Activated T-cell treated with anti-CD3 and anti-CD28 coated beads for 48 hours (primary cell): ENCODE results near the gene TBX3.

Experiments used
- DNase-seq: peaks from one replicate; pipeline ENCODE4 v3.0.0-alpha.2; 2020; ENCODE audit warnings: low read depth

TBX3 gene

DNA sequence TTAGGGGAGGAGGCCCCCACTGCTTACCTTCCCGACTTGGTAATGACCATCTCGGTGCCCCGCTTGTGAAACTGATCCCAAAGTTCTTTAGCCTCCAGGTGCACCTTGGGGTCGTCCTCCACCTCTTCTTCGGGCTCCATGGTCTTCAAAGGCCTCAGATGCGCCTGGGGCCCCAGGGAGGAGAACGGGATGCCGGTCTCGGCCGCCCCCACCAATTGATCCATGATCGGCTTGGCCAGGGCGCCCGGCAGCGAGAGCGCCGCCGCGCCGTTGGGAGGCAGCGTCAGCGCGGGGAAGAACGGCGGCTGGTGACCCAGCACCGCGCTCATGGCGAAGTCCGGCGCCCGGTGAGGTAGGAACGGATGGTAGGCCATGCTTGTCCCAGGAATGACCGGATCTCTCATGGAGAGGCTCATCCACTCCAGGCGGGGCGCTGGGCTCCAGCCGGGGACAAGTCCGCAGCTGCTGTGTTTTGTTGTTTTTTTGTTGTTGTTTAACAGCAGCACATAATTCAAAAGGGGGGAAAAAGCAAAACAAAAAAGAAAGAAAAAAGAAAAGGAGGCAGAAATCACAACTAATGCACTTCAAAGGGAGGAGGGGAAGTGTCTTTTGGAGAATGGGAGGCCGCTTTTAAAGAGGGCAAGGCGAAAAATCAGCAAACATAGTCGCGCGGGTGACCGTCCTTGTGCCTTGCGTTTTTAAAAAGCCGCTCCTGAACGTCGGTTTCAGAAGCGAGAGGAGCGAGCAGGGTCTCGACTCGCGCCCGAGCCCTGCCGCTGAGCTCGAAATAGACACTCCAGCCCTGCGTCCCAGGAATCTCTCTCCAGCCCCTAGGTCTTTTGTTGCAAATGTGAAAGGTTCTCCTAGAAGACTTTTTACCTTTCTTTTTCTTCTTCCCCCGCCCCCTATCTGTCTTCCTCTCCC, 928 bp downstream of the TBX3 start:
- no peak for DNase-seq

DNA sequence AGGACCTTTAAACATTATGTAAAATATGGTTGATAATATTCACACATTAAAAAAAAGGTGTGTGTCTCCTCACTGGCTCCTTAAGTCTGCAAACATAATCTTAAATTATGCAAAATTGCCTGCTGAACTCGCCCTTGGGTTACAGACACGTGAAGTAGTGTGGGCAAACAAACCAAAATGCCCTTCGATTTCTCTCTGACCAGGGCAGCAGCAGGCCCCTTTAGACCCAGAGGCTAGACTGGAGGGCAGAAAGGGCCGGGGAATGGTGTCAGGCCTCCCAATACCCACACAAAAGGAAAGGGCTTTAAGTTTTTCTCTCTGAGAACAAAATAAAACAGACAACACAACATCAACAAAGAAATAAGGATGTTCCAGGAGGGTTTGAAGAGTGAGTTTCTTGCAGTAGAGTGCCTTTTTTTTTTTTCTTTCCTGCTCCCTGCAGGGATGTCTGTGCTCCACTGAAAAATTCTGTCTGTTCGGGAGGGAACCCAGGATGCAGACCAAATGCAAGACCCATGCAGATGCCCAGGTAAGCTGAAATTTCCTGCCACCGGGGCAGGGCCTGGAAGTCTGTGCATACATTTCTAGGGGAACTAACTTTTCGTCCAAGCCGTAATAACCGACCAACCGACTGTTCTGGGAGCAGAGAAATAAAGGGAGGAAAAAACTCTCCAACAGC, 1.7 kb downstream of the TBX3 start:
- no peak for DNase-seq

DNA sequence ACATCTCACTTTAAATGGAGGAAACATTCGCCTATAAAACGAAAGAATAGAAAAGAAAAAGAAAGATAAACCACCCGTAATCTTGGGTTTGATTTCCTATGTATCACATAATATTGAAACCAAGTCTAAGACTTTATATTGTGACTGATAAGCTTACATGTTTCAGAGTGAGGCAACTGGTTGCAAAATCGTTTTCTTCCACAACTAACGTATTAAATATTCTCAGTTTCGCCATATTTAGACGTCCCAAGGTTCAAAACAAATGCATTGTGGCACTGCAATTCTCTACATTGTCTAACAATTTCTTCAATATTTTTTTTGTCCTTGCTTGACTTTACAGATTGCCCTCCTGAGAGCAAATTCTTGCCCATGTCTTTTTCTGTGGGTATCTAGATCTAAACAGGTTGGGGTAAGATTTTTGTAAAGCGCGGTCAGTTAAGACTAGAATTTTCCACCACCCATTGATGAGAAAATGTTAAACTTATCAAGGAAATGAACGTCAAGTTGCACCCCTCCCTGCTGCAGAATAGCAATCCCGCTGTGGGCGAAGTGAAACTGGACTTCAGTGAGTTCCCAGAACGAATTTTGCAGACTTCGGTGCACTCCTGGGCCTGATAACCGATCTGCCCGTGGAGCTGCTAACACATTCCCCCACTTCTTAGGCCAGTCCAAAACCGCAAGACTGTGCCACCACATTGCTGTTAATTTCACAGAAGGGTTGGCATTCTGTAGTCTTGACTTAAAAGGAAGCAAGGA, 2.7 kb downstream of the TBX3 start:
- no peak for DNase-seq

DNA sequence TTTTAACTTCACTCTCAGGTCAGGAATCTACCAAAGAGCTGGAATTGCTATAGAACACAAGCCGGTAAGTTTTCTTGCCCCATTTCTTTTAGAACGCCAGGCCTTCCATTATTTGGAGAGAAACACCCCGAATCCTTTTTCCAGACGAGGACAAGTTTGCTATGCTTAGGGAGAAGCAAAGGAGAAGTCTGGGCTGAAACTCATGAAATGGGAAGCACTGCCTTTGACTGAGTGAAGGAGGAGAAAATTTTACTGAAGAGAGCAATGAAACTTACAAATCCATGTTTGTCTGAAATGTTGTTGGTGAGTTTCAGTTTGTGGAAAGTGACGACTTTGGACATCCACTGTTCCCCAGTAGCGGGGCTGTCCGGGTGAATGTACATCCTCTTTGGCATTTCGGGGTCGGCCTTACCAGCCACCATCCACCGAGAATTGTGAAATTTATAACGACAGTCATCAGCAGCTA, 3.3 kb downstream of the TBX3 start:
- DNase-seq, result no peak

DNA sequence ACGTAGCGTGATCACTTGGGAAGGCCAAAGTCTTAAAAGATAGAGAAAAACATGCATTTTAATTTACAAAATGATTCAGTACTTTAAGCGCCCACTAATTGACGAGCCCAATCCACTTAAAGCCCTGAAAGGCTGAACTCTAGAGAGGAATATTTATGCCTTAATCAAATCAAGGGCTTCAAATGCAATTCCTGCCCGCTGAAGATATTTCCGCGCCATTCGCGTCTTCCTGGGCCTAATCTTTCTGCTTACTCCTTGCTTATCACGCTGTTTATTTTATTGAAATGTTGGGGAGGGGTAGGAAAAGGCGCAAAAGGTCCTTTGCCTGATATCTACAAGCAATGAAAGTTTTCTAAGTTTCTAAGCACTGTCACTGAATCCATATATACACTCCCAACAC, 4.0 kb downstream of the TBX3 start:
- DNase-seq, result no peak

DNA sequence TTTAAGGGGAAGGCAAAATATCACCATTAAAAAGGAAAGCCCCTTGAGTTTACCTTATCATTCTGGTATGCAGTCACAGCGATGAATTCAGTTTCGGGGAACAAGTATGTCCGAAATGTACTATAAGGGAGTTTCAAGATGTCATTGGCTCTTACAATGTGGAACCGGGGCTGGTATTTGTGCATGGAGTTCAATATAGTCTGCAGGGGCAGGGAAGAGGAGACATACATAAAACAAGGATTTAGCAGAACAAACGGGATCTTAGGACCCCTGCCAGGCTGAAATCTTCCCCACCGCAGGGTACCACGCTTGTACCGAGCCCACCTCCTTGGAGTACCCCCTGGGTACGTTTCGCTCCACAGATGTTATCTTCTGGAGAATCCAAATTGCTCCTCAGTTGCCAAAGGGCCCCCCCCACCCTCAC, 4.5 kb downstream of the TBX3 start:
- no peak for DNase-seq

DNA sequence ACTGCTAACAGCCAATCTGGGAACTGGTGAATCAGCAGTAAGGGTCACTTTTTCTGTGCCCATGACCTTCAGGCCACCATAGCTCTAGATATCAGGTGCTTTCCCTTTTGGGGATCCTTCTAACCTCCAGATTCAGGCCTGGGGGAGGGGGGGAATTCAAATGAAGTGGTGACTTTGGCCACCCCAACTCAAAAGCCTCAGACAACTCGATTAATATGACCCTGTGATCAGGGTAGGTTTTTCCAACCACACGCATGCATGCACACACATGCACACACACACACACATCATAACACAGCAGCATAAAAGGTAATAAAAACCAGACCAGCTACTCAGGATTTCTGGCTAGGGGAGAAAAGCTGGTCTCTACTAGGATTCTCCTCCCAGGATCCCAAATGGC, 5.3 kb downstream of the TBX3 start:
- DNase-seq, result no peak

DNA sequence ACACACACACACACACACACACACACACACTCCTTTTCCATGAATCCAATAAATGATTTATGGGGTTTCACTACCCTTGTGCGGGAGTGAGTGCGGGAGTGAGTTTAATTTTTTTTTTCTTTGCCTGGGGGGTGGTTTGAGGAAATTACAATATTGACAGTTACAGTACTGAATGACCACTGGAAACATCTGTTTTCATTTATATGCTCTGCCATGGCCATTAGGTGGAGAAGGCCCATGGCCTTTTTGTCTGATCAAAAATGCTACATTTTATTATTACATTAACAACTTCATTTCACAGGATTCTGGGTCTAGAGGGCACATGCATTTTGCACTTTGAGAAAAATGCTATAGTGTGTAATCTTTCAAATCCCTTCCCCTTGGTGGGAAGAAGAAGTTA, 5.9 kb downstream of the TBX3 start:
- DNase-seq, result no peak

DNA sequence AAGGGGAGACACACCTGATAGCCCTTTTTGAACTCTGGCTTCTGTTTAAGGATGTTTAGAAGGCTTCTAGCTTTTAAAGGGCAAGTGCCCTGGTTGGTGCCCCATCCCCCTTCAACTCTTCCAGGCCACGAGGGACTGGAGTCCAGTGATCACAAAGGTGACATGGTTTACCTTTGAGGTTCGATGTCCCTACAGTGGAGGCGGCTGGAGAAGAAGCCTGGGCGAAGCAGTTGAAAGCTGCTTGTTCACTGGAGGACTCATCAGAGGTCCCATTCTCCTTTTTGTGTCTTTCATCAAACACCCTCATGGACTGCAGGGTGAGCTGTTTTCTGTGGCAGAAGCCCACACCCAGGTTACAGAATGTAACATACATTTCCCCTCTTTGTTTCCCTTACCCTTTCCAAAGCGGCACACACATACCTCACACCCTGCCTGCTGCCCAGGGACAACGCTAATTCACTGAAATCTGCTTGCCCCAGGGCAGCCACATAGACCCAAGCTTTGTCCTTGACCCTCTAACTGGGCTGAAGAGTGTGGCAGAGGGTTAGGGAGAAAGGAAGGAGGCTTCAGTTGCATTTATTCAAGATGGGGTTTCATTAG, 7.7 kb downstream of the TBX3 start:
- no peak for DNase-seq

DNA sequence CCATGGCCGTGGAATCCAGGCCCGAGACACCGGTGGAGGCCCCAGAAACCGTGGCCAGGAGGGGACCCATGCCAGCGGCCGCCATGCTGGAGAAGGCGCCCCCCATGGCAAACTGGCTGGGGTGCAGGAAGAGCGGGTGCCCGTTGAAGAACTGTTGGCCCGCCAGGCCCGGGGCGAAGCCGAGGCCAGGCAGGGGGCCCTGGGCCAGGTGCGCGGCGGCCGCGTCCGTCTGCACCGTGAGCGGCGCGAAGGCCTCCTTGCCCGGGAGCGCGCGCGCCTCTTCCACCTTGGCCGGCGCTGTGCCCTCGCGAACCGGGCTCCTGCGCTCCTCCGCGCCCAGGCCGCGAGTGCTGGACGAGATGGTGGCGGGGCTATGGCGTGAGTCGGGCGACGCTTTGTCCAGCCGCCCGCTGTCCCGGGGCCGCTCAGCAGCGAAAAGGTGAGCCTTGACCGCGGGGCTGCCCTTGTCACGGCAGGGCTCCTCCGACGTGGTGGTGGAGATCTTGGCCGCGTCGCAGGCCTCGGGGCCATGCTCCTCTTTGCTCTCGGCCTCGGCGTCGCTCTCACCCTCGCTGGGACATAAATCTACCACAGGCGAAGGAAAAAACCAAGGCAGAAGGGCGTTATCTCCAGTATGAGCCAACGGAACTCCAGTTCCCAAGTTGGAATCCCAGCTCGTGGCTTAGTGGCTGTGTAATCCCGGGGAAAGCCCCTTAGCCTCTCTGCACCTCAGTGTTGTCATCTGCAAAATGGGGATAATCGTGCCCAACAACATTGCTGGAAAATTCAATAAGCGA, 9.5 kb downstream of the TBX3 start:
- DNase-seq, result no peak

DNA sequence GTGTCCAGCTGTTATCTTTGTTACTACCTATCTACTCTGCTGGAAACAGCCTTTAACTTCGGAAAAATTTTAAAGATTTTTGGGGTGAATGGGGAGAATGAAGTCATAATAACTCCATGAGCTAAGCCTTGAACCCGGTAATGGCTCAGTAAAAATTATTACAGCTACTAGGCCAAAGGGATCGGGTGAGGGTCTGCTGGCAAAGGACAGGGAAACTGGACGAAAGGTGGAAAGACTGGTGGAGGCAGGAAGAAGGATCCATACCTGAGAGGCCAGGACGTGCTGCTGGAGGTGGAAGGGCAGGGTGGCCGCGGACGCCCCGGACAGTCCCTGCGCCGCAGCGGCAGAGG, 10.1 kb downstream of the TBX3 start:
- no peak for DNase-seq

DNA sequence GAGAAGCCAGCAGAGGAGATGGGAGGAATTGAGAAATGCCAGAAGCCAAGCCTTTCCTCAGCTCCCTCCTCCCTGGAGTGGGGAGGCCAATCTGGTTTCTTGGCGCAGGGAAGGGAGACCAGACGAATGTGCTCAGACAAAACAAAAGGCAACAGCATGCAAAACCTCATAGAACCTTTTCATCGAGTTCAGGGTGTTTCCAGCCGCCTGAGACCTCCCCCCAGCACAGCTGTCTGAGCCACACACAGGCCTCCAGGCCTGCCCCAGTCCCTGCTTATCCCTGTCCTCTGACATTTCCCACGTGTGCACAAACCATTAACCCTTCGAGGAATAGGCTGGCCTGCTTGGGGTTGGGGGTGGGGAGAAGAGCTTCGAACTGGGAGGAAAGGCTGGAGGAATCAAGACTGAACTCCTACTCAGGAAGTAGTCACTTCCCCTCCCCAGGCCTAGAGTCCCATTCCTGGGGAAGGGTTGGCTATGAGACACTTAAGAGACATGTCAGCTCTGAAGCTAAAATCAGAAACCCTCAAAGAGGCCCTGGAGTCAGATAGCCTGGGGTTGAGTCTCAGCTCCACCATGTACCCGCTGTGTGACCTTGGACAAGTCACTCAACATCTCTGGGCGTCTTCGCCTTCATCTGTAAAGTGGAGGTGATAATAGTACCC, 10.7 kb downstream of the TBX3 start:
- DNase-seq, result no peak

DNA sequence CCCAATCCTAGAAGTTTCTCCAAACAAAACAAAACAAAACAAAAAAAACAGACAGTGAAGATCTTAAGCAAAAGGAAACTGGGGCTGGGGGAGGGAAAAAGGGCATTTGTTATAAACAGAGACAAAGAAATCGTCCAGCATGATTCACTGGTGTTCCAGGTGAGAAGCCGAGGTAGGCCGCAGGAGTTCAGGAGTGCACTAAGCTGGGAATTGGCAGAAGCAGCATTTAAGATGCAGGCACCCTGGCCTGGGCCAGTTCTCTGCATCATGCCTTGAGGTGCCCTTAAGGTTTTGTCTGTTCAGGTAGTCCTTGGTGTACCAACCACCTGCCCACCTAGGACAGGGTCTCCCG, 11.2 kb downstream of the TBX3 start:
- no peak for DNase-seq

DNA sequence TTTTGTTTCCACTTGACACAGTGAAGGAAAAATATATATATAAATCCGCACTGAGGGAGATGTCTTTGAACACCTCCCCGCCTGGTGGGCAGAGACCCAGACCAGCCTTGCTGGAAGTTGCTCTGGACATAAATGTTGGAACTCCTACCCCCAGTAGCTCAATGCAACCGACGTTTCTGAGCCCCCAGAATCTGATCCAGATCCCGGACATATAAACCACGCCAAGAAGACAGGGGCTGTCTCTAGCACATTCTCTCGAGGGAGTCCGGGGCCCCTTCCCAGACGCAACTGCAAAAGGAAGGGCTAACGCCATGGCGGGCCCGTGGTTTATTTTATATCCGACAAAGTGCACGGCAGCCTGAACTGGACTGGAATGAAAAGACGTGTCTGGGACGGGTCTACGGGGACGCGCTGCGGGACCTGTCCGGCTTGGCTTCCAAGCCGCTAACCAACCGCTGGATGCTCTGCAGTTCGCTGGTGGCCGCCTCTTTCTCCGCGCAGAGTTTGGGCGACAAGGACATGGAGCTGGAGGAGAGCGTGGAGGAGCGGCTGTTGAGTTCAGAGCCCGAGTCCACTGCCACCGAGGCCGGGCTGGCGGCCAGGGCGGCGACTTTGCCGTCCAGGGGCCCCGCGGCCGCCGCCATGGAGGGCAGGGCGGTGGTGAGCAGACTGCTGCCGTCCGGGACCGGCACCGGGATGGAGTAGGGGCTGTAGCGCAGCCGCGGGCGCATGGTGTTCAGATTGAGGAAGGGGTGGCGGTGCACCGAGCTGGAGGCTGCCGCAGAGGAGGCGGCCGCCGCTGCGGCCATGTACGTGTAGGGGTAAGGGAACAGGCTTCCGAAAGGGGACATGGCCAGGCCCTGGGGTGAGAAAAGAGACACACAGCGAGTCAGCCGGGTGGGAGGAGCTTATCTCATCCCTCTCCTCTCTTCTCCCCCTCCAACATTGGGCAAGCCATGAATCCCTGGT, 12.2 kb downstream of the TBX3 start:
- no peak for DNase-seq

DNA sequence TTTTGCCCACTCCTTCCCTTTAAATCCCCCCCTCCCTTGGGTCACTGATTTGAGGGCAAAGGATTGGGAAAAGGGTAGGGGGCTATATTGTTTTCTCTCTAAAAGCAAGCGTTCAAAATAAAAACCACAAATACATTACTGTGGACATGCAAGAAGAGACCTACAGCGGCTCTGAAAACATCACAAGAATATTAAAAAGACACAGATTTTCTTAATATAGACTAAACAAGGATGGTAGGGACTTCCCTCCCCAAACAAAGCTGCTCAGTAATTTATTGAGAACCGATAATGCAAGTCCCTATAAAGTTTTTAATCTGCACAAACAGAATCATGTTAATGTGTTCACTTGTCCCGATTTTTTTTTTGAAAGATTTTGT, 12.9 kb downstream of the TBX3 start:
- DNase-seq, result no peak

DNA sequence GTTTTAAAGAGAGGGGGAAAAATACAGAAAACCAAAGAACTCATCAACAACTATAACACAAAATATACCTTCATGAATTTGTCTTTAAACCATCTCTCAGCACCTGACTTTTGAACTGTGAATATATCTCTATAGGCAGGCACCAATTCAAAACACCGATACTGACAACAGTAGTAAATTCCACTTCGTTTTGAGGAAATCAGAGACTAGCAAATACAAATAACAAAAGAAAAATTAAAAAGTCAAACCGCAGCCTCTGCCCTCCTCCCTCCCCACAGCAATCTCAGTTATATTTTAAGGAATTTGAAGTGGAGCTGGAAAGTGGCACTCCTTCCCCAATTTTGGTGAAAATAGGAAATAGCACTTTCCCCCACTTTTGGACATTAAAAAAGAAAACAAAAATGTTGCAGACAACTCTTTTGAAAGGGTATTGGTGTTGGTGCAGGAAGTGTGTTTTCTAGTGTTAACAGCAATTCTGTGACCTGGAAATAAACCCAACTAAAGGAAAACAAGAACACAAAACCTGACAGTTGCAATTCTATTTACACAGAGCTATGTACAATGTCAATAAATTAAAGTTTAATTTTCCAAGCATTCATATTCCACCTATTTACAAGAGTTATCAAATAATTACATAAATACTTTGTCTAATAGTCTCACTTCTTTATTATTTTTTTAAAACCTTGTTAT, 13.5 kb downstream of the TBX3 start:
- no peak for DNase-seq

DNA sequence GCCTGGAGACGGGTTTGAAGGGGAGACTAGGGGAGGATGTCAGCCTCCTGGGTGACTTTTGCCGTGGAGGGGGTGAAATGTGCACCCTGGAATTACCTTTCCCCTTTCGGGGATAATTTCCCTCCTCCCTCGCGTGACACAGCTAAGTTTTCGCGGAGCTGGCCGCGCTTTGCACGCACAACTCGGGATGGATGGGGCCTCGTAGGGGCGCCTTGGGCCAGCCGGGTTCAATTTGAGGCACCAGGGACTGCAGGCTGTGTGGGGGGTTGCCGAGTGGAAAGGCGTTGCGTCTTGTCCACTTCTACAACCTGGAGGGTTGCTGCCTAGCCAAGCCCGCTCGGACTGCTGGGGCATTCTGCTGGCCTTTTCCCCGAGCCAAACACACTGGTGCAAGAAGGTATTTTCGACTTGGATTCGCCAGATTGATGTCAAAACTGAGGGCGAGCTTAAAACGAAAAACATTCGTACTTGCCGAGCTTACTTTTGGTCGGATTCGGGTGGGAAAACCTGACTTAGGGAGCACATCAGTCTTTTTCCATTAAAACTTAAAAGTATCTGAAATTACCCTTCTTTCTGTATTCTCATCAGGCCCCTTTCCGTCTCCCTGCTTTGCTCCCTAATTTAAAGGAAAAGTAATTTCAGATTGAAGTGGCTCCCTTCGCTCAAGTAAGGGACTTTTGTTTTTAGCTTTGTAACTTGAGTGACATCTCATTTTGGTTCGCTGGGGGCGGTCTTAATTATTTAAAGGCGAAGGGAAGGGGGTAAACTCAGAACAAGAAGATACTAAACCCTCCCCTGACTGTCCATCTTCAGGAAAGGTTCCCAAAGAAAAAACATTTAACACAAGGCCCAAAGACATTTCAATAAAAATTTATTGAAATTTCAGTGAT, 14.3 kb downstream of the TBX3 start:
- no peak for DNase-seq

DNA sequence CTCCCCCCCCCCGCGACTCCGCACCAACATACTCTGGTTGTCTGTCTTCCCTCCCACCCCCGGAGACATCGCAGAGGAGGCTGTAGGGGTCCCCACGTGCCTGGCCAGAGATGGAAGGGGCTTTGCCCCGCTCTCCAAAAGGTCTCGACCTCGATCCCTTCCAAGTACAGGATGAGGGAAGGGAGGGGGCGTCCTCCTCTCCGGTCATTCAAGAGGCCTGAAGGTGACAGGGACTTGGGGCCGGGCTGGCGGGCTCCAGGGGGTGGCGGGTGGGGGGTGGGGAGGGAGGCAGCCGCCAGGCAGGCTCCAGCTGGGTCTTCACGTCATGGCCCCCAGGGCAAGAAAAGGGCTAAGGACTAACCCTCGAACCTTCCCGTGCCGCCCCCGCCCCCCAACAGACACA, 15.1 kb downstream of the TBX3 start:
- DNase-seq, result no peak
